Nephron progenitor cell (in vitro differentiated cells): Measurements from ENCODE around the gene DNAAF5.

Source experiments
- DNase-seq: peaks from one replicate; pipeline ENCODE4 v3.0.0; 2021
- H3K27ac Mint-ChIP-seq: 2 replicates; pipeline ENCODE4 v1.8.0; 2021; ENCODE audit warnings: mild to moderate bottlenecking, moderate library complexity, mixed read lengths
- H3K27me3 Mint-ChIP-seq: 2 replicates; pipeline ENCODE4 v1.8.0; 2021; ENCODE audit warnings: mild to moderate bottlenecking, low read depth, mixed read lengths; ENCODE audit not compliant: poor library complexity
- H3K36me3 Mint-ChIP-seq: 2 replicates; pipeline ENCODE4 v1.8.0; 2021; ENCODE audit warnings: low read depth, mixed read lengths
- H3K4me1 Mint-ChIP-seq: 2 replicates; pipeline ENCODE4 v1.8.0; 2021; ENCODE audit warnings: mixed read lengths
- H3K4me3 Mint-ChIP-seq: 2 replicates; pipeline ENCODE4 v1.8.0; 2021; ENCODE audit warnings: mild to moderate bottlenecking, moderate library complexity, mixed read lengths
- H3K9me3 Mint-ChIP-seq: 2 replicates; pipeline ENCODE4 v1.8.0; 2021; ENCODE audit warnings: mild to moderate bottlenecking, moderate library complexity, mixed read lengths
- TF ChIP-seq, protein P1 (sequence below): fragments of 200-600 bp; sonication (generic); IDR thresholded peaks from 2 replicates; pipeline ENCODE4 v1.5.0; 2021; ENCODE audit warnings: antibody characterized with exemption

The DNAAF5 gene

DNA sequence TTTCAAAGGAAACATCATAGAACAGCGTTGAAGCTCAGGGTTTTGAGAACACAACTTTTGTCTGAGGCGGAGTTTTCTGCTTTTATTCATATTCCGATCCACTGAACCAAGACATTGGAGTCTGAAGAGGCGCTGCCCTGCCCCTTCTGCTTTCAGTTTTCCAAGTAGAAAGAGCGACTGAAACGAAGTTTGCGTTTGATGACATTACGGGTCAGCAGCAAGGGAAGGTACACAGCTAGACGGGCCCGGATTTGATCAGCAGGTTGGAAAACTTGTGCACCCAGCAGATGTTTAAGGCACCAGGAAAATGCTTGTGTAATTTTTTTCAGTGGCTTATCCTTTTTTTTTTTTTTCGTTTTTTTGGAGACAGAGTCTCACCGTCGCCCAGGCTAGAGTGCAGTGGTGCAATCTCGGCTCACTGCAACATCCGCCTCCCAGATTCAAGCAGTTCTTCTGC lies 106.5 kb downstream of the DNAAF5 start:
- Mint-ChIP-seq H3K4me3 (no peak overlapping the region), H3K27ac (peak overlapping the region; percentile 87), H3K4me1 (peaks cover 79% of the 10 kb centered on the region), H3K27me3 (no peaks in the 10 kb centered on the region), H3K36me3 (peaks cover 43% of the 10 kb centered on the region), H3K9me3 (no peaks in the 10 kb centered on the region)
- no peak for DNase-seq
- TF ChIP-seq, protein P1, sequence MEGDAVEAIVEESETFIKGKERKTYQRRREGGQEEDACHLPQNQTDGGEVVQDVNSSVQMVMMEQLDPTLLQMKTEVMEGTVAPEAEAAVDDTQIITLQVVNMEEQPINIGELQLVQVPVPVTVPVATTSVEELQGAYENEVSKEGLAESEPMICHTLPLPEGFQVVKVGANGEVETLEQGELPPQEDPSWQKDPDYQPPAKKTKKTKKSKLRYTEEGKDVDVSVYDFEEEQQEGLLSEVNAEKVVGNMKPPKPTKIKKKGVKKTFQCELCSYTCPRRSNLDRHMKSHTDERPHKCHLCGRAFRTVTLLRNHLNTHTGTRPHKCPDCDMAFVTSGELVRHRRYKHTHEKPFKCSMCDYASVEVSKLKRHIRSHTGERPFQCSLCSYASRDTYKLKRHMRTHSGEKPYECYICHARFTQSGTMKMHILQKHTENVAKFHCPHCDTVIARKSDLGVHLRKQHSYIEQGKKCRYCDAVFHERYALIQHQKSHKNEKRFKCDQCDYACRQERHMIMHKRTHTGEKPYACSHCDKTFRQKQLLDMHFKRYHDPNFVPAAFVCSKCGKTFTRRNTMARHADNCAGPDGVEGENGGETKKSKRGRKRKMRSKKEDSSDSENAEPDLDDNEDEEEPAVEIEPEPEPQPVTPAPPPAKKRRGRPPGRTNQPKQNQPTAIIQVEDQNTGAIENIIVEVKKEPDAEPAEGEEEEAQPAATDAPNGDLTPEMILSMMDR, result no peak

DNA sequence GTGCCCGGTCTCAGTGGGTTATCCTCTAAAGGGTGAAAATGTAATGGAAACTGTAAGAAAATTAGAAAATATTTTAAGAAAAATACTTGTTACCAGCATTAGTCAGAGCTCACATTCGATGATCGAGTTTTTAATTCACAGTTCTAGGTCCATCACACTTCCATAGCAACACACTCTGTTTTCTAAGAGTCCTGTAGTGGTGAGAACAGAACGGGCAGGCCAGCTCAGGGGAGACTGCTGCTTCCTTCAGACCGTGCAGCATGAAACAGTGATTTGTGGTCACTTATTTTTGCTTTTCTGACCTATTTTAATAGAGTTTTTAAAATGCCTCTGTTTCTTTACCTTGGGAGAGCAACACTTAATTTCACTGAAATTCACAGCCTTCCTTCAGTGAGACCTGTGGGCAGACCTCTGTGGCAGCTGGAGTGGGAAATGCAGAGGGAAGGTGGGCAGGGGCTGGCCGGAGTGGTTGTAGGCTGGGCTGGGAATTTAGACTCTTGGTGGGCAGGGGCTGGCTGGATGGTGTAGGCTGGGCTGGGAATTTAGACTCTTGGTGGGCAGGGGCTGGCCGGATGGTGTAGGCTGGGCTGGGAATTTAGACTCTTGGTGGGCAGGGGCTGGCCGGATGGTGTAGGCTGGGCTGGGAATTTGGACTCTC lies 107.2 kb downstream of the DNAAF5 start:
- H3K27me3 Mint-ChIP-seq, result no peaks in the 10 kb centered on the region
- peaks cover 44% of the 10 kb centered on the region for H3K36me3 Mint-ChIP-seq
- DNase-seq, result no peak
- TF ChIP-seq, protein P1, result no peak
- peaks cover 79% of the 10 kb centered on the region for H3K4me1 Mint-ChIP-seq
- H3K9me3 Mint-ChIP-seq, result no peaks in the 10 kb centered on the region
- H3K4me3 Mint-ChIP-seq, result peak overlapping the region; percentile 32
- peak overlapping the region; percentile 89 for H3K27ac Mint-ChIP-seq

DNA sequence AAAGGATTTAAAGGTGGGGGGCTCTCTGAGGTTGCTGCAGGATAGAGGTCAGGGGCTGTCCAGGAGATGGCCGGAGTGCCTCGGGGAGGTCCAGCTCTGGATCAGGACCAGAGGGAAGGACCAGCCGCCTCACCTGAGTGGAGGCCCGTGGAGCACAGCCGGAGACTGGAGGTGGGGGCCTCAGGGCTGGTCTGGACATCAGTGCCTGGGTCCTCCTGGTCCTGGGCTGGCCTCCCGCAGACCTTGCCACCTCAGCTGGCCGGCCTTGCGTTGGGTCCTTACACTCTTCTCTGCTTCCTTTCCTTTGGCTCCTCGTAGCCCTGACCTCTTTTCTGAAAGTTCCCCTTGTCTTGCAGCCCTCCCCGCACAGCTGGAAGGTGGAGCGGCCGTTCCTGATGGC lies 107.8 kb downstream of the DNAAF5 start:
- Mint-ChIP-seq H3K36me3 (peaks cover 45% of the 10 kb centered on the region), H3K27me3 (no peaks in the 10 kb centered on the region), H3K4me3 (no peak overlapping the region), H3K9me3 (no peaks in the 10 kb centered on the region), H3K27ac (peak overlapping the region; percentile 75), H3K4me1 (peaks cover 75% of the 10 kb centered on the region)
- TF ChIP-seq, protein P1, result no peak
- DNase-seq, result no peak

DNA sequence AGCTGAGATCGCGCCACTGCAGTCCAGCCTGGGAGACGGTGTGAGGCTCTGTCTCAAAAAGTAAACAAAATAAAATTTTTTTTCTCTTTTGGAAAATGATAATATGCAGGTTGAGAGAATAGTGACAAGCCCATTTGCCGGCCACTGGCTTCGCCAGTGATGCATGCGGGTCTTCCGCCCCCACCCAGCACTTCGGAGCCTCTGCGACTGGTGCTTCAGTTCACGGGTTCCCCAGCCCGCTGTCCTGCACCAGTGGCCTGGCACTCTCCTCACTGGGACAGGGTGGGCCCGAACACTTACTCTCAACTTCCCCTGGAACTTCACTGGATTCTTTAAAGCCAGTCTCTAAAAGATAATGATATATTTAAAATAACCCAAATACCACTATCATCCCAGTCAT lies 108.5 kb downstream of the DNAAF5 start:
- Mint-ChIP-seq H3K27ac (peak overlapping the region; percentile 29), H3K4me1 (peaks cover 74% of the 10 kb centered on the region)

DNA sequence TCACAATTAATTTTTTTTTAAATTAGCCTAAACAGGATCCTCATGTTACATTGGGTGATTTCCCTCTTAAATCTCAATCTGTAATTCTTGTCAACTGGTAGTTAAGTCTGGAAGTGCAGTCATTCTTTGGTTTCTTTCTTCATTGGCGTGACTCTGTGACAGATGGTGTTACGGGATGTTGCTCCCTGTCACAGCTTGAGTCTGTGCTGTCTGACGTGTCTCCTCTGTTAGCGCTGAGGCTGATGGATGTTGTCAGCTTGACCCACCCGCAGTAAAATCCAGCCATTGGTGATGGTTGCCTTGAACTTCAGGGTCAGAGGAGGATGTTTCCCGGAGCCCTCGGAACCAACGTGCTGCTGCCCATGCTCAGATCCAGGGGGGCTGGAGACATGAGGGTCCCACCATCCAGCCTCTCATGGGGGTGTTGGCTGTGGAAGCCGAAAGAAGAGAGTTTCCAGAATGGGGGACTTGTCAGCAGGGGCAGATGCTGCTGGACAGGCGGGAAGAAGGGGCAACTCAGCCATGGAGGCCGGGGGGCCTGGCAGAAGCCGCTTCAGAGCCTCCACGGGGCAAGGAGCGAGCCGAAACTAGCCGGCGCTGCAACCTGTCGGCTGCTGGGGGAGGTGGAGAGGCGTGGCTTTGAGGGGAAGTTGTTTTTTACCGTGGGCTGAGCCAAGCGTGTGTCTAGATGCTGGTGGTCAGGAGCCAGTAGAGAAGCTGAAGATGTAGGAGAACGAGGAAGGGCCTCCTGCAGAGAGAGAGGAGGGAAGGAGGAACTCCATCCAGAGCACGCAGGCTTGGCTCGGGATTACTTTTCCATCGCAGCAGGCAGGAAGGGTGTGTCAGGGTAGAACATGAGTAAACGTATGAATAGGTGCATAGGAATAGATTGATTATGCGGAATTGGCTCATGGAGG lies 109.2 kb downstream of the DNAAF5 start:
- Mint-ChIP-seq H3K4me1 (peaks cover 67% of the 10 kb centered on the region), H3K9me3 (no peaks in the 10 kb centered on the region), H3K36me3 (peaks cover 51% of the 10 kb centered on the region), H3K27ac (peak overlapping the region; percentile 82), H3K4me3 (peak overlapping the region; percentile 8), H3K27me3 (no peaks in the 10 kb centered on the region)
- TF ChIP-seq, protein P1, result no peak
- DNase-seq, result peak; percentile 28

More for the DNA sequence above, 108.5 kb downstream of the DNAAF5 start:
- Mint-ChIP-seq H3K27me3 (no peaks in the 10 kb centered on the region), H3K4me3 (peak overlapping the region; percentile 8), H3K36me3 (peaks cover 50% of the 10 kb centered on the region), H3K9me3 (no peaks in the 10 kb centered on the region)
- TF ChIP-seq, protein P1, result no peak
- DNase-seq, result peak; percentile 25
